ENCODE data around the gene PRKCE. TPM values are rescaled to one million over a fixed set of nuclear protein-coding genes. Genes with fewer than 3 reads are reported as not detected.

The PRKCE gene
- total and polyA plus RNA-seq, 2 of the 8 experiments (the other 6 are each of a cell fraction or from before 2014, with no cell fraction given), result 0.54 to 2.1 TPM

DNA sequence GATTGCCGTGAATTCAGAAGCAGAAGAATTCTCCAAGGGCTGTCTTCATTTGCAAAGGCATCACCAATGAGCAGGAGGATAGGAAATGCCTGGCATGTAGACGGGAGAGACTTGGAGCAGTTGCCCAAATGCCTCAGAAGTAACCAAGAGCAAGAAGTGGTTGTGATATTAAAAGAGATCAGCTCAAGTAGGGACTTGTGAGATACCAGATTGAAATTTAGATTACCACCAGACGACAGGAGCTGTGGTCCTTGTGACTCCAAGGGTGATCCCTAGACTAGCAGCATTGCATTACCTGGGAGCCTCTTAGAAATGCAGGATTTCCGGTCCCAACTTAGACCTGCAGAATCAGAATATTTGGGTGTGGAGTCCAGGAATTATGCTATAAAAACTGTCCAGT lies 417.2 kb downstream of the PRKCE start:
- Histone ChIP-seq H2BK120ac (replicated peaks; ENCODE audit: low read depth, low read length) (no peak overlapping the region), H2BK5ac (ENCODE audit: low read depth, low read length) (no peak overlapping the region), H3K79me2 (ENCODE audit: control insufficient read depth in 1 of 2, insufficient read depth in 2 of 2, low read length in 2 of 2) (no peaks in the 10 kb centered on the region), H3K23ac (ENCODE audit: insufficient read length) (no peak overlapping the region), H4K91ac (replicated peaks; ENCODE audit: insufficient read length, low read length) (no peak overlapping the region), H3K4ac (replicated peaks; ENCODE audit: insufficient read length, low read depth, low read length) (no peak overlapping the region), H3K9ac (replicated peaks in 1 of 4; ENCODE audit: extremely low read depth in 1 of 4, low read depth in 3 of 4, low read length in 3 of 4) (no peak overlapping the region), H3K79me1 (ENCODE audit: low read depth, low read length) (no peaks in the 10 kb centered on the region), H3K27me3 (replicated peaks in 1 of 4; ENCODE audit: control insufficient read depth in 3 of 4, extremely low read depth in 1 of 4, insufficient read depth in 3 of 4, low read length in 3 of 4) (no peaks in the 10 kb centered on the region; a peak in 1 of 7 replicates), H4K20me1 (replicated peaks in 1 of 2; ENCODE audit: control insufficient read depth in 1 of 2, insufficient read depth in 2 of 2, low read length in 2 of 2) (no peaks in the 10 kb centered on the region), H2BK15ac (ENCODE audit: low read length) (no peak overlapping the region), H2AK5ac (ENCODE audit: low read depth, low read length) (no peak overlapping the region), H2AFZ (ENCODE audit: low read length) (no peak overlapping the region), H3K36me3 (ENCODE audit: control insufficient read depth in 2 of 4, insufficient read depth in 4 of 4, low read length in 3 of 4) (no peaks in the 10 kb centered on the region), H3K23me2 (ENCODE audit: low read depth, low read length) (no peaks in the 10 kb centered on the region), H3K56ac (replicated peaks; ENCODE audit: insufficient read length, low read depth, low read length) (no peak overlapping the region), H3K9me3 (ENCODE audit: insufficient read depth in 2 of 2, low read depth in 1 of 2, low read length in 1 of 2) (no peaks in the 10 kb centered on the region), H3K4me3 (ENCODE audit: extremely low read depth in 1 of 4, insufficient read depth in 2 of 4, low read depth in 3 of 4, low read length in 4 of 4) (no peak overlapping the region), H4K8ac (ENCODE audit: extremely low read depth, insufficient read depth, low read length) (no peak overlapping the region), H2BK12ac (ENCODE audit: low read depth, low read length) (no peak overlapping the region), H3K4me1 (replicated peaks in 1 of 4; ENCODE audit: control insufficient read depth in 3 of 4, insufficient read depth in 4 of 4, low read length in 3 of 4) (no peaks in the 10 kb centered on the region; a peak in 1 of 7 replicates), H3K18ac (ENCODE audit: extremely low read depth, low read length) (no peak overlapping the region), H3K27ac (ENCODE audit: low read depth, low read length) (no peak overlapping the region), H2BK20ac (ENCODE audit: low read length) (no peak overlapping the region), H3K14ac (ENCODE audit: insufficient read length) (no peak overlapping the region), H3K4me2 (ENCODE audit: insufficient read depth in 1 of 2, low read depth in 2 of 2, low read length in 2 of 2) (no peak overlapping the region), H4K5ac (ENCODE audit: insufficient read length, low read depth, low read length) (no peak overlapping the region)
- FAIRE-seq, result no peak
- no peak for DNase-seq (ENCODE audit: low read depth in 1 of 2, low spot score in 2 of 2)
- POLR2A ChIA-PET (ENCODE audit: partially characterized antibody), result no interaction called here
- 85% methylated on average over 4 of the region's 4 CpGs; no CpG with 5 or more reads in 1 of the 2 experiments for WGBS, 2 experiments (ENCODE audit: extremely low coverage in 1 of 2, insufficient coverage in 1 of 2, insufficient read length in 1 of 2, insufficient replicate concordance in 2 of 2, low coverage in 1 of 2, low lambda C conversion rate in 2 of 2, missing lambda C conversion rate in 1 of 2)
- CTCF ChIA-PET (ENCODE audit: partially characterized antibody), result no interaction called here
- TF ChIP-seq CTBP2 (IDR thresholded peaks at IDR 0.05; ENCODE audit: borderline replicate concordance, insufficient read depth, insufficient read length, low read length) (no peak), GTF2F1 (IDR thresholded peaks at IDR 0.05; ENCODE audit: borderline replicate concordance, low read depth, low read length) (no peak), CBX8 (IDR thresholded peaks at IDR 0.05; ENCODE audit: borderline replicate concordance, low read depth, low read length) (no peak), HDAC2 (IDR thresholded peaks at IDR 0.05; ENCODE audit: borderline replicate concordance in 1 of 2, low read depth in 2 of 2, low read length in 2 of 2) (no peak), CHD2 (IDR thresholded peaks at IDR 0.05; ENCODE audit: low read length) (no peak), POLR2AphosphoS5 (IDR thresholded peaks at IDR 0.05; ENCODE audit: low read depth, low read length) (no peak), YY1 (IDR thresholded peaks at IDR 0.05; ENCODE audit: low read depth, low read length) (no peak), SRF (IDR thresholded peaks at IDR 0.05; ENCODE audit: low read depth, low read length) (no peak), RNF2 (IDR thresholded peaks at IDR 0.05; ENCODE audit: borderline replicate concordance, low read depth, low read length, missing control alignments, poor library complexity, severe bottlenecking) (no peak), NANOG (IDR thresholded peaks at IDR 0.05; ENCODE audit: insufficient read depth, low read depth, low read length, poor library complexity, severe bottlenecking) (no peak), ATF3 (IDR thresholded peaks at IDR 0.05; ENCODE audit: insufficient read depth, low read depth, low read length) (no peak), CREB1 (IDR thresholded peaks at IDR 0.05) (no peak)
